Astrocyte (in vitro differentiated cells and primary cell): ENCODE results near the gene SAMSN1.

ENCODE experiments used
- EZH2 ChIP-seq: IDR thresholded peaks from 2 replicates; pipeline ENCODE4 v1.6.1; 2012; ENCODE audit warnings: mild to moderate bottlenecking, low read length, inconsistent platforms; ENCODE audit not compliant: insufficient read depth
- TF ChIP-seq, protein P1 (sequence below): IDR thresholded peaks from 2 replicates; pipeline ENCODE4 v1.5.1; 2011; ENCODE audit warnings: low read depth, mild to moderate bottlenecking, inconsistent platforms, low read length, moderate library complexity; ENCODE audit not compliant: insufficient read depth

DNA sequence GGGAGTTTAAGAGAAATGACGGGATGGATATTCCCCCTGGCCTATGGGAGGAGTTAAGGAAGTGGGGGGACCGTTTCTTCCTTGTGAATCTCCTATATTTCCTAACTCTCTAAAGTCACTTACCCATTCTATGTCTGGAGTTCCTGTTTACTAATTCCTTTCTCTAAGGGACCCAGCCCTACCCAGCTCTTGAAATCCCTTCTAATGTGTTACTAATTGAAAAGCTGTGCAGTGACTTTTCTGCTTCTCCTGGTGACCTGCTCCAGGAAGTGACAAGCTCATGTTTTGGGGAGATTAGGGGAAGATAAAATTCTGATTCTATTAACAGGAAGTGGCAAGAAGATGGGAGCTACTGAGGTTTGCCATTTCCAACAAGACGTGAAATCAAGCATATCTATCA is 4.0 kb upstream of the SAMSN1 start:
- TF ChIP-seq, protein P1, sequence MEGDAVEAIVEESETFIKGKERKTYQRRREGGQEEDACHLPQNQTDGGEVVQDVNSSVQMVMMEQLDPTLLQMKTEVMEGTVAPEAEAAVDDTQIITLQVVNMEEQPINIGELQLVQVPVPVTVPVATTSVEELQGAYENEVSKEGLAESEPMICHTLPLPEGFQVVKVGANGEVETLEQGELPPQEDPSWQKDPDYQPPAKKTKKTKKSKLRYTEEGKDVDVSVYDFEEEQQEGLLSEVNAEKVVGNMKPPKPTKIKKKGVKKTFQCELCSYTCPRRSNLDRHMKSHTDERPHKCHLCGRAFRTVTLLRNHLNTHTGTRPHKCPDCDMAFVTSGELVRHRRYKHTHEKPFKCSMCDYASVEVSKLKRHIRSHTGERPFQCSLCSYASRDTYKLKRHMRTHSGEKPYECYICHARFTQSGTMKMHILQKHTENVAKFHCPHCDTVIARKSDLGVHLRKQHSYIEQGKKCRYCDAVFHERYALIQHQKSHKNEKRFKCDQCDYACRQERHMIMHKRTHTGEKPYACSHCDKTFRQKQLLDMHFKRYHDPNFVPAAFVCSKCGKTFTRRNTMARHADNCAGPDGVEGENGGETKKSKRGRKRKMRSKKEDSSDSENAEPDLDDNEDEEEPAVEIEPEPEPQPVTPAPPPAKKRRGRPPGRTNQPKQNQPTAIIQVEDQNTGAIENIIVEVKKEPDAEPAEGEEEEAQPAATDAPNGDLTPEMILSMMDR: no peak
- TF ChIP-seq EZH2: no peak
